PC-3 (cell line): Measurements from ENCODE around the gene HIGD1C. TPM values are rescaled to one million over a fixed set of nuclear protein-coding genes. Genes with fewer than 3 reads are reported as not detected.

Source experiments
- ATAC-seq: fragments of 200-7000 bp; cut with Tn5 transposase; 2 replicates; pipeline ENCODE4 v1.9.1; 2020; ENCODE audit warnings: mild to moderate bottlenecking, moderate library complexity
- BruUV-seq: library from RNA; stranded (reverse); fragments of 400-500 nt; replicated peaks from 2 replicates; lab custom pipeline; 2021; lab: Mats Ljungman, UMichigan
- CTCF ChIA-PET: fragments of 300-600 bp; sonication (Branson Sonifier 250); formaldehyde crosslinking; loops from one replicate; lab custom pipeline; 2022; ENCODE audit warnings: antibody characterized with exemption; lab: Charles Lee
- POLR2A ChIA-PET: fragments of 300-600 bp; sonication (Branson Sonifier 250); formaldehyde crosslinking; loops from one replicate; lab custom pipeline; 2022; ENCODE audit warnings: antibody characterized with exemption; ENCODE audit not compliant: unreplicated experiment; lab: Charles Lee
- DNase-seq: peaks from one replicate; pipeline ENCODE4 v3.0.0-alpha.2; 2015
- H2AFZ ChIP-seq: fragments of 300-600 bp; sonication (generic); 2 replicates; pipeline ENCODE4 v1.6.0; 2016; ENCODE audit warnings: antibody characterized with exemption, low read length
- H3F3A ChIP-seq: fragments of 300-600 bp; sonication (generic); one replicate; pipeline ENCODE4 v1.6.0; 2017; ENCODE audit warnings: antibody characterized with exemption, low read length, control low read depth, mild to moderate bottlenecking; ENCODE audit not compliant: unreplicated experiment
- H3K27ac ChIP-seq: fragments of 300-600 bp; sonication (generic); 2 replicates; pipeline ENCODE4 v1.5.1; 2016; ENCODE audit warnings: mild to moderate bottlenecking, low read length
- H3K27me3 ChIP-seq: fragments of 300-600 bp; sonication (generic); 2 replicates; pipeline ENCODE4 v1.6.1; 2016; ENCODE audit warnings: low read length, mixed read lengths
- H3K36me3 ChIP-seq: fragments of 300-600 bp; sonication (generic); 2 replicates; pipeline ENCODE4 v1.6.1; 2016; ENCODE audit warnings: low read depth, mixed run types, low read length, mixed read lengths
- H3K4me1 ChIP-seq: fragments of 300-600 bp; sonication (generic); 2 replicates; pipeline ENCODE4 v1.5.1; 2016; ENCODE audit warnings: low read length; ENCODE audit not compliant: insufficient read depth
- H3K4me2 ChIP-seq: fragments of 300-600 bp; sonication (generic); 2 replicates; pipeline ENCODE4 v1.6.0; 2016; ENCODE audit warnings: low read length
- H3K4me3 ChIP-seq: fragments of 300-600 bp; sonication (generic); 2 replicates; pipeline ENCODE4 v1.5.1; 2016; ENCODE audit warnings: mild to moderate bottlenecking, low read length, mixed read lengths
- H3K79me2 ChIP-seq: fragments of 300-600 bp; sonication (generic); 2 replicates; pipeline ENCODE4 v1.6.1; 2017; ENCODE audit warnings: low read length, mixed read lengths
- H3K9ac ChIP-seq: fragments of 300-600 bp; sonication (generic); 2 replicates; pipeline ENCODE4 v1.6.0; 2016; ENCODE audit warnings: mild to moderate bottlenecking, low read length
- H3K9me2 ChIP-seq: fragments of 300-600 bp; sonication (generic); replicated peaks from 2 replicates; pipeline ENCODE4 v1.6.1; 2016; ENCODE audit warnings: mixed run types, low read length, mixed read lengths
- H3K9me3 ChIP-seq: fragments of 300-600 bp; sonication (generic); 2 replicates; pipeline ENCODE4 v1.6.1; 2016; ENCODE audit warnings: low read length, mixed read lengths
- H4K20me1 ChIP-seq: fragments of 300-600 bp; sonication (generic); 2 replicates; pipeline ENCODE4 v1.6.1; 2016; ENCODE audit warnings: low read length, mixed read lengths
- EZH2 ChIP-seq: fragments of 300-600 bp; sonication (generic); IDR thresholded peaks from one replicate; pipeline ENCODE4 v1.6.1; 2017; ENCODE audit warnings: antibody characterized with exemption, mild to moderate bottlenecking, low read length; ENCODE audit not compliant: unreplicated experiment
- EZH2phosphoT487 ChIP-seq: fragments of 300-600 bp; sonication (generic); IDR thresholded peaks from 2 replicates; pipeline ENCODE4 v1.6.1; 2018; ENCODE audit warnings: mild to moderate bottlenecking, antibody characterized with exemption, low read length, borderline replicate concordance
- intact Hi-C: fragments of 100-400 bp; cut with micrococcal nuclease; formaldehyde crosslinking; loops from 2 replicates; pipeline ENCODE4 v1.9.0; 2023
- total RNA-seq: library from RNA; depleted of rRNA; stranded (reverse); fragments of >200 nt; gene quantifications from 2 replicates; pipeline ENCODE4 v1.2.3, GENCODE V29; 2014
- TF ChIP-seq, protein P1 (sequence below): fragments of 300-600 bp; sonication (generic); conservative IDR thresholded peaks from 2 replicates; pipeline ENCODE4 v1.5.1; 2017; ENCODE audit warnings: antibody characterized with exemption, low read depth, mild to moderate bottlenecking, low read length

Gene HIGD1C
- total RNA-seq, 1 experiment from 2014 or later = not detected

DNA sequence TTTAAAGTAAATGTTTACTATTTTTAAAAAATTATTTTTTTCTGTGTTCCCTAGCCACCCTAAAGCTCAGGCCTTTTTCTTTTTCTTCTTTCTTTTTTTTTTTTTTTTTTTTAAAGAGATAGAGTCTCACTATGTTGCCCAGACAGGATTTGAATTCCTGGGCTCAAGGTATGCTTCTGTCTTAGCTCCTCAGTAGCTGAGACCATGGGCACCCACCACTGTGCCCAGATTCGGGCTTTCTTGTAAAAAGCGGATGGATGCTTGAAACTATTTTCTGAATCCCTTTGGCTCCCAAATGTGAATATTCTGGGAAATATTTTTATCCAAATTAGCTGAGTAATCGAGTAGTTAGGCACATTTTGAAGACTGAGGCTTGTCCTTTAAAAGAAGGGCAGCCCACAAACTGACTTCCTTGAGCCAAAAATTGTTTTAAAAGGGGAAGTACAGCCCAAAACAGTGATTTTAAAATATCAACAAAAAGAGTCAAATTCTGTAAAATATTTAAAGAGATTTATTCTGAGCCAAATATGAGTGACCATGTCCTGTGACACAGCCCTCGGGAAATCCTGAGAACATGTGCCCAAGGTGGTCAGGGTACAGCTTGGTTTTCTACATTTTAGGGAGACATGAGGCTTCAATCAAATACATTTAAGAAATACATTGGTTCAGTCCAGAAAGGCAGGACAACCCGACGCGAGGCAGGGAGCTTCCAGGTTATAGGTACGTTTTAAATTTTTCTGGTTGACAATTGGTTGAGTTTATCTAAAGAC lies 28.8 kb upstream of the HIGD1C start:
- H3K27ac ChIP-seq = no peak overlapping the region
- no TSS peak for BruUV-seq
- DNase-seq = no peak
- no peak overlapping the region for H3K9ac ChIP-seq
- H3F3A ChIP-seq = no peaks in the 10 kb centered on the region
- H3K36me3 ChIP-seq = no peaks in the 10 kb centered on the region
- H4K20me1 ChIP-seq = no peaks in the 10 kb centered on the region
- no peak for ATAC-seq
- H3K4me3 ChIP-seq = no peak overlapping the region
- H3K4me2 ChIP-seq = peak overlapping the region; percentile 72
- no peaks in the 10 kb centered on the region for H3K9me2 ChIP-seq
- peak overlapping the region; percentile 43; the same call in 1 of the 2 replicates for H2AFZ ChIP-seq
- ChIA-PET POLR2A (no interaction called here), CTCF (interaction anchor here (0.6 kb wide), 1 partner anchor 60 kb away, joined by 3 read pairs; no protein-coding TSS in a partner anchor)
- intact Hi-C loops = loop anchor here (10.0 kb wide), 1 partner anchor 59 kb away; no protein-coding TSS in a partner anchor
- H3K79me2 ChIP-seq = no peaks in the 10 kb centered on the region
- peaks cover 14% of the 10 kb centered on the region for H3K4me1 ChIP-seq
- no peaks in the 10 kb centered on the region for H3K27me3 ChIP-seq
- H3K9me3 ChIP-seq = no peaks in the 10 kb centered on the region
- TF ChIP-seq EZH2phosphoT487 = no peak
- TF ChIP-seq EZH2 = no peak
- TF ChIP-seq, protein P1, sequence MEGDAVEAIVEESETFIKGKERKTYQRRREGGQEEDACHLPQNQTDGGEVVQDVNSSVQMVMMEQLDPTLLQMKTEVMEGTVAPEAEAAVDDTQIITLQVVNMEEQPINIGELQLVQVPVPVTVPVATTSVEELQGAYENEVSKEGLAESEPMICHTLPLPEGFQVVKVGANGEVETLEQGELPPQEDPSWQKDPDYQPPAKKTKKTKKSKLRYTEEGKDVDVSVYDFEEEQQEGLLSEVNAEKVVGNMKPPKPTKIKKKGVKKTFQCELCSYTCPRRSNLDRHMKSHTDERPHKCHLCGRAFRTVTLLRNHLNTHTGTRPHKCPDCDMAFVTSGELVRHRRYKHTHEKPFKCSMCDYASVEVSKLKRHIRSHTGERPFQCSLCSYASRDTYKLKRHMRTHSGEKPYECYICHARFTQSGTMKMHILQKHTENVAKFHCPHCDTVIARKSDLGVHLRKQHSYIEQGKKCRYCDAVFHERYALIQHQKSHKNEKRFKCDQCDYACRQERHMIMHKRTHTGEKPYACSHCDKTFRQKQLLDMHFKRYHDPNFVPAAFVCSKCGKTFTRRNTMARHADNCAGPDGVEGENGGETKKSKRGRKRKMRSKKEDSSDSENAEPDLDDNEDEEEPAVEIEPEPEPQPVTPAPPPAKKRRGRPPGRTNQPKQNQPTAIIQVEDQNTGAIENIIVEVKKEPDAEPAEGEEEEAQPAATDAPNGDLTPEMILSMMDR = no peak

DNA sequence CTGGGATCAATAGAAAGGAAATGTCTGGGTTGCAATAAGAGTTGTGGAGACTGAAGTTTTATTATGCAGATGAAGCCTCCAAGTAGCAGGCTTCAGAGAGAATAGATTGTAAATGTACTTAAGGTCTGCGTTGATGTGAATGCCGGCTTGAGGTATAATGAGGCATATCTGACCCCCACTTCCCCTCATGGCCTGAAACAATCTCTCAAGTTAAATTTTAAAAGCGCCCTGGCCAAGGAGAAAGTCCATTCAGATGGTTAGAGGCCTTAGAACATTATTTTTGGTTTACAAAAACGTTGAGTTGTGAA lies 28.3 kb upstream of the HIGD1C start:
- ATAC-seq (no peak), DNase-seq (peak; percentile 6)
- Histone ChIP-seq H3K4me2 (peak overlapping the region; percentile 72), H3K9me2 (no peaks in the 10 kb centered on the region), H4K20me1 (no peaks in the 10 kb centered on the region), H3K36me3 (no peaks in the 10 kb centered on the region), H3K79me2 (no peaks in the 10 kb centered on the region), H2AFZ (peak overlapping the region; percentile 43; the same call in 1 of the 2 replicates), H3F3A (no peaks in the 10 kb centered on the region), H3K9ac (no peak overlapping the region), H3K4me1 (peaks cover 14% of the 10 kb centered on the region), H3K4me3 (no peak overlapping the region; the same call in 1 of the 2 replicates), H3K9me3 (no peaks in the 10 kb centered on the region), H3K27ac (no peak overlapping the region), H3K27me3 (no peaks in the 10 kb centered on the region)
- BruUV-seq = no TSS peak
- no peak for TF ChIP-seq EZH2phosphoT487
- CTCF ChIA-PET = no interaction called here
- POLR2A ChIA-PET = no interaction called here
- intact Hi-C loops = loop anchor here (10.0 kb wide), 1 partner anchor 59 kb away; no protein-coding TSS in a partner anchor

DNA sequence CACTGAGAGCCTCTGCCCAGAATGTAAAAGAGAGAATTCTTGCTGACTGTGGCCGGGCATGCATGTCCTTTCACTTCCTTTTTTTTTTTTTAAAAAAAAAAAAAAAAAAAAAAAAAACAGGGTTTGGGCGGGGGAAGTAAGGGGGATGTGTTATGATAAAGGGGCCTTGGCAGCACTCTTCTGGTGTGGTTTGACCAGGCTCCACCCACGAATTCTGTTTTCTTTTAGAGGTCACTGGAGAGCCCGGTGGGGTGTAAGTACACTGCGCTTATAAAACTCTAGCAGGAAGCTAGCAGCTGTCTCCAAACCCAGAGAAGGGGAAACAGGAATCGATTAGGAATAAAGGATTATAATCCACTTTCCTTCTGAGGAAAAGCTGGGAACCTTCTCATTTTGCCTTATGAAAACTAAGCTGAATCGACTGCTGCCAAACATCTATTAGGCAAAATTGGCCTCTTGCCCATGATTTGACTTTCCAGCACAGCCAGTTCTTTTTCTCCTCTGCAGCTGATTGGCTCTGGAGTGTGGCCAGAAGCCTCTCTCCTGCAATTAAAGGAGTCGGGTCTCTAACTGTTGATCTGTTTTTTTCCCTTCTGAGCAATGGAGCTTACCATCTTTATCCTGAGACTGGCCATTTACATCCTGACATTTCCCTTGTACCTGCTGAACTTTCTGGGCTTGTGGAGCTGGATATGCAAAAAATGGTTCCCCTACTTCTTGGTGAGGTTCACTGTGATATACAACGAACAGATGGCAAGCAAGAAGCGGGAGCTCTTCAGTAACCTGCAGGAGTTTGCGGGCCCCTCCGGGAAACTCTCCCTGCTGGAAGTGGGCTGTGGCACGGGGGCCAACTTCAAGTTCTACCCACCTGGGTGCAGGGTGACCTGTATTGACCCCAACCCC lies 27.7 kb upstream of the HIGD1C start:
- Histone ChIP-seq H3K79me2 (no peaks in the 10 kb centered on the region), H3K9me2 (no peaks in the 10 kb centered on the region), H3K27me3 (no peaks in the 10 kb centered on the region), H3K9me3 (no peaks in the 10 kb centered on the region), H3K27ac (no peak overlapping the region), H3K4me3 (peak overlapping the region; percentile 58), H2AFZ (peak overlapping the region; percentile 70), H3K9ac (no peak overlapping the region), H3K4me1 (peaks cover 14% of the 10 kb centered on the region), H4K20me1 (no peaks in the 10 kb centered on the region), H3F3A (no peaks in the 10 kb centered on the region), H3K4me2 (peak overlapping the region; percentile 72), H3K36me3 (no peaks in the 10 kb centered on the region)
- intact Hi-C loops = loop anchor here (10.0 kb wide), 1 partner anchor 60 kb away; no protein-coding TSS in a partner anchor
- ATAC-seq (peak; percentile 53), DNase-seq (peak; percentile 78)
- ChIA-PET POLR2A (interaction anchor here (0.6 kb wide), 1 partner anchor 144 kb away, joined by 3 read pairs; no protein-coding TSS in a partner anchor), CTCF (no interaction called here)
- TF ChIP-seq, protein P1 = no peak
- TF ChIP-seq EZH2 (no peak), EZH2phosphoT487 (no peak)
- BruUV-seq = no TSS peak
